Heart right ventricle (tissue), 16 donors: Measurements from ENCODE around the gene IP6K3. TPM values are rescaled to one million over a fixed set of nuclear protein-coding genes. Genes with fewer than 3 reads are reported as not detected.

ENCODE experiments used
- ATAC-seq, 8 donors: fragments of 200-7000 bp; cut with Tn5 transposase; one replicate each; pipeline ENCODE4 v1.9.1; 2020; ENCODE audit warnings: mild to moderate bottlenecking in 8 of 8, moderate library complexity in 8 of 8, moderate number of reproducible peaks in 1 of 8
- DNase-seq, 2 donors: peaks; one replicate each; pipeline ENCODE4 v3.0.0-alpha.2; 2020
- H3K27ac ChIP-seq, 10 donors: fragments of 200-600 bp; sonication (generic) in 2 of 10; one replicate each; pipeline versions ENCODE4 v1.5.0 to v1.8.0; 2020 to 2022; ENCODE audit warnings: mild to moderate bottlenecking in 3 of 10
- H3K27me3 ChIP-seq, 7 donors: fragments of 200-600 bp; one replicate each; pipeline ENCODE4 v1.8.0; 2021 to 2022; ENCODE audit warnings: mild to moderate bottlenecking in 2 of 7
- H3K36me3 ChIP-seq, 9 donors: fragments of 200-600 bp; sonication (generic) in 1 of 9; one replicate each; pipeline versions ENCODE4 v1.5.0 to v1.8.0; 2020 to 2022; ENCODE audit warnings: mild to moderate bottlenecking in 2 of 9
- H3K4me1 ChIP-seq, 9 donors: fragments of 200-600 bp; sonication (generic) in 1 of 9; one replicate each; pipeline versions ENCODE4 v1.5.0 to v1.8.0; 2020 to 2022; ENCODE audit warnings: mild to moderate bottlenecking in 4 of 9
- H3K4me3 ChIP-seq, 10 donors: fragments of 200-600 bp; sonication (generic) in 2 of 10; one replicate each; pipeline versions ENCODE4 v1.5.0 to v1.8.0; 2020 to 2022; ENCODE audit warnings: mild to moderate bottlenecking in 7 of 10, moderate library complexity in 2 of 10
- H3K9me3 ChIP-seq, 11 donors: fragments of 200-600 bp in 10 of 11; sonication (generic) in 2 of 11; one replicate each; pipeline versions ENCODE4 v1.5.0 to v1.8.0; 2013 to 2022; ENCODE audit warnings: mild to moderate bottlenecking in 2 of 11, control low read depth in 1 of 11, moderate library complexity in 1 of 11
- WGBS, 2 donors: extraction: QIAGEN DNeasy Blood & Tissue Kit; methylation state at CpG; one replicate each; pipeline ENCODE4 v1.1.7; 2013; ENCODE audit warnings: inconsistent platforms in 1 of 2; 5-methylcytosine and 5-hydroxymethylcytosine counted together
- intact Hi-C, 10 donors: fragments of 100-400 bp; cut with DNase I; formaldehyde crosslinking; loops; one replicate each; pipeline versions ENCODE4 v1.11.1 to v1.14.2; 2022
- polyA plus RNA-seq, 2 donors: library from polyadenylated mRNA; stranded (reverse); fragments of 200-250 nt; gene quantifications; one replicate each; pipeline ENCODE4 v1.2.3, GENCODE V29; 2013
- total RNA-seq, 10 donors: library from RNA; stranded (reverse); fragmentation: NEBNext Ultra II Directional in 3 of 10; extraction: Animal tissue kit (Norgen Biotek cat#: 25700) in 3 of 10; gene quantifications; one replicate each; pipeline versions ENCODE4 v1.2.1 to v1.2.4, GENCODE V29; 2021 to 2023
- TF ChIP-seq, protein P1 (sequence below), 9 donors: fragments of 200-600 bp; sonication (generic) in 2 of 9; IDR thresholded peaks; one replicate each; pipeline versions ENCODE4 v1.5.0 to v1.8.0; 2021 to 2022; ENCODE audit warnings: antibody characterized with exemption in 9 of 9, mild to moderate bottlenecking in 5 of 9, moderate library complexity in 1 of 9
- donor health status: Arrhythmogenic right ventricular cardiomyopathy.
- donor health status: ischemic (EF 13 %, LVEDD 7.1; RV severe dilation, severe dysfunction).
- donor health status: healthy with polysubstance abuse.
- donor health status: DM: no; HTN: yes; CAD: no.
- donor health status: DM: no; HTN: no; CAD: no.
- donor health status: ischemic (EF 25% LVEDD 6.9; RV normal size, moderate dysfunction).
- donor health status: ischemic (EF 25% LVEDD 5.7; RV mildly dilated, moderate dysfunction).
- donor health status: healthy.
- donor health status: DM: yes; HTN: yes; CAD: no.
- donor health status: Ischemic cardiomyopathy.
- donor health status: ischemic (EF 35%, LVEDD 5.7; RV mildly dilated, moderate dysfunction).
- donor health status: nonischemic (EF 11% LVEDD 7.7; RV severe dilation, severe dysfunction).
- donor health status: DM: yes; HTN: yes; CAD: no.
- donor health status: PGD.
- donor health status: ischemic (EF 29% LVEDD 5.4; RV normal size, mild dysfunction).
- donor health status: nonischemic (EF 23%, LVEDD 6.1; RV moderate dilation, normal function).

IP6K3 gene
- total and polyA plus RNA-seq, 12 donors: 15.9 to 55.7 (median 27.5) TPM

DNA sequence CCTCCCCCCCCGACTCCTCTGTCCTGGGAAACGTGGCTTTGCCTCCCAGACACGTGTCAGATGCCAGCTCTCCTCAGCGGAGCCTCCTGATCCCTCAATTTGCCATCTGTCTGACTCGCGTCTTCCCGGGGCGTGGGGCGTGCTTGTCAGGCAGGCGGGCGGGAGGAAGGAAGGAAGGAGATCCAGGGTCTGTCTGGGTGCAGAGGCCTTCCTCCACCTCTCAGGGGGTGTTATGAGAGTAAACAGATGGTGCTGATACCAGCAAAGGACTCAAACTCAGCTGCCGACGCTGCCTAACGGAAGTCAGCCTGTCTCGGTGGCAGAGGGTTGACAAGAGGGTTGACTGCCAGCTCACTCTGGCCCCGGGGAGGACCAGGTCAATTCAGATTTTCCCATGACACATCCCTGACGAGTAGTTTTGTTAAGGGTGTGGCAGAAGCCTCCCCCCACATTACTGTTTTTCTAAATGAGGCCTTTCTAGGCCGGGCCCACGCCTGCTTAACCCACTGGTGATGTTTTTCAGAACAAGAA, 52.2 kb downstream of the IP6K3 start:
- peak in 1 of 2 donors; percentile 14 for DNase-seq
- H3K9me3 ChIP-seq: no peaks in the 10 kb centered on the region
- H3K27me3 ChIP-seq: no peaks in the 10 kb centered on the region
- WGBS, 2 donors: 36 to 39% methylated on average over 19 of the region's 19 CpGs
- TF ChIP-seq, protein P1, sequence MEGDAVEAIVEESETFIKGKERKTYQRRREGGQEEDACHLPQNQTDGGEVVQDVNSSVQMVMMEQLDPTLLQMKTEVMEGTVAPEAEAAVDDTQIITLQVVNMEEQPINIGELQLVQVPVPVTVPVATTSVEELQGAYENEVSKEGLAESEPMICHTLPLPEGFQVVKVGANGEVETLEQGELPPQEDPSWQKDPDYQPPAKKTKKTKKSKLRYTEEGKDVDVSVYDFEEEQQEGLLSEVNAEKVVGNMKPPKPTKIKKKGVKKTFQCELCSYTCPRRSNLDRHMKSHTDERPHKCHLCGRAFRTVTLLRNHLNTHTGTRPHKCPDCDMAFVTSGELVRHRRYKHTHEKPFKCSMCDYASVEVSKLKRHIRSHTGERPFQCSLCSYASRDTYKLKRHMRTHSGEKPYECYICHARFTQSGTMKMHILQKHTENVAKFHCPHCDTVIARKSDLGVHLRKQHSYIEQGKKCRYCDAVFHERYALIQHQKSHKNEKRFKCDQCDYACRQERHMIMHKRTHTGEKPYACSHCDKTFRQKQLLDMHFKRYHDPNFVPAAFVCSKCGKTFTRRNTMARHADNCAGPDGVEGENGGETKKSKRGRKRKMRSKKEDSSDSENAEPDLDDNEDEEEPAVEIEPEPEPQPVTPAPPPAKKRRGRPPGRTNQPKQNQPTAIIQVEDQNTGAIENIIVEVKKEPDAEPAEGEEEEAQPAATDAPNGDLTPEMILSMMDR (IDR thresholded peaks at IDR 0.05): no peak
- H3K36me3 ChIP-seq: peaks cover 0 to 85% (median 4%) of the 10 kb centered on the region in 9 donors
- ATAC-seq: peak in 2 of 8 donors; percentile 5 to 6
- H3K4me3 ChIP-seq: no peak overlapping the region
- peak overlapping the region; percentile 11 to 88 (median 78) for H3K27ac ChIP-seq
- intact Hi-C loops: loop anchor here in 2 of 10 donors (10.0 kb wide), 2 partner anchors 260 to 490 kb away; partner anchors contain the start of genes HSD17B8 (in 1 of the 2), RING1 (in 1 of the 2), RXRB (in 1 of the 2) and SLC39A7 (in 1 of the 2)
- H3K4me1 ChIP-seq: peaks cover 56 to 93% (median 79%) of the 10 kb centered on the region in 9 donors

DNA sequence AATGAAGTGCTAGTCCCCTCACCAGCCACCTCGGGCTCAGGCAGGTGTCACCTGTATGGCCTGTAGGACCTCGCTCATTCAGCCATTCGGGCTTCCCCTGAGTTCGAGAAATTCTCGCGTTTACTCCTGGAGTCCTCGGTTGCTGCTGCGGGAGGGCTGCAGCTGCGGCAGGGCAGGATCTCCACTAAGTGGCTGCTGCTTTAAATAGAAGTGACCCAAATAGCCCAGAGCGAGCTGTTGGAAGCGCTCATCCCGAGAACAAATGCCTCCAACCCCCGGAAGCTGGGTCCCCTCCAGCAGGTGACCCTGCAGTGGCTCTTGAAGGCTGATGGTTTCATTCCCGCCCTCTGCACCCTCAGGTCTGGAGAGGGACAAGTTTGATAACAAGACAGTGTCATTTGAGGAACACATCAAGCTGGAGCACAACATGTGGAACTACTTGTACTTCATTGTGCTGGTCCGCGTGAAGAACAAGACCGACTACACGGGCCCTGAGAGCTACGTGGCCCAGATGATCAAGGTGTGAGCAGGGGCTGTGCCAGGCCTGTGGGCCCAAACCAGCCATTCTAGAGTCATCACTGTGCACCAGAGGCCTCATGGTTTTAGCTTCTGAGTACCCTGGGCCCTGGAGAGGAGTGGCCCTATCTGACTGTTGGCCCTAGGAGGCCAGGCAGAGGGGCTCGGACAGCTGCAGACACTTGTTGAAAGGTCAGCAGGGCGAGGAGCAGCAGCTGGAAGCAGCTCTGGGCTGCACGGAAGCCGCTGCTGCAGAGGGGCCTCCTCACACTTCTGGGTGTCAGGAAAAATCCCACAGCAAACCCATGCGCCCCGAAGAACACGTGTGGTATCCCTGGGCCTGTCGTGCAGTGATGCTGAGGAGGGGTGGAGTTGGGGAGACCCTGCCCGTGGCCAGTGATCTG, 53.3 kb downstream of the IP6K3 start:
- no peaks in the 10 kb centered on the region for H3K27me3 ChIP-seq
- peak overlapping the region in 1 of 10 donors; percentile 10 for H3K4me3 ChIP-seq
- ATAC-seq (peak; percentile 43 to 74 (median 55)), DNase-seq (peak; percentile 39 to 50)
- peaks cover 56 to 83% (median 71%) of the 10 kb centered on the region in 9 donors for H3K4me1 ChIP-seq
- TF ChIP-seq, protein P1 (IDR thresholded peaks at IDR 0.05): no peak
- peaks cover 0 to 89% (median 4%) of the 10 kb centered on the region in 9 donors for H3K36me3 ChIP-seq
- WGBS, 2 donors: 36 to 48% methylated on average over 28 of the region's 28 CpGs
- intact Hi-C loops: loop anchor here in 3 of 10 donors (1.0 to 10.0 kb wide), 3 partner anchors 17 to 489 kb away; partner anchors contain the start of genes HSD17B8 (in 1 of the 3), RING1 (in 1 of the 3), RXRB (in 1 of the 3) and SLC39A7 (in 1 of the 3)
- no peaks in the 10 kb centered on the region for H3K9me3 ChIP-seq
- peak overlapping the region; percentile 49 to 88 (median 79) for H3K27ac ChIP-seq

DNA sequence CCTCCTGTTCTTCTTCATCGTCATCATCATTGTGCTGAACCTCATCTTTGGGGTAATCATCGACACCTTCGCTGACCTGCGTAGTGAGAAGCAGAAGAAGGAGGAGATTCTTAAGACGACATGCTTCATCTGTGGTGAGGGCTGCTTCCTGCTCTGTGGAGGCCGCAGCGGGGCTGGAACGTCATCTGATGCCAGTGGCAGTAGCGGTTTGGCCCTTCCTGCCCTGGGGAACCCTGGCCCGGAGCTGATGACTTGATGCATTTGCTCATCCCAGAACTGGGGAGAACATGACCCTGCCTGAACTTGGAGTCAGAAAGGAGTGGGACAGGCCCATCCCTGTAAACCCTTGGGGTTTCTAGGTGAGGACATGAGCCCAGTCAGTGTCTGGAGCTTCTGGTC, 53.9 kb downstream of the IP6K3 start:
- Histone ChIP-seq H3K4me3 (peak overlapping the region in 1 of 10 donors; percentile 10), H3K4me1 (peaks cover 54 to 77% (median 66%) of the 10 kb centered on the region in 9 donors), H3K27me3 (no peaks in the 10 kb centered on the region), H3K27ac (peak overlapping the region; percentile 49 to 88 (median 79)), H3K9me3 (no peaks in the 10 kb centered on the region), H3K36me3 (peaks cover 0 to 89% (median 4%) of the 10 kb centered on the region in 9 donors)
- peak in 5 of 8 donors; percentile 3 to 29 (median 15) for ATAC-seq
- 53 to 63% methylated on average over 10 of the region's 10 CpGs for whole genome bisulfite sequencing, 2 donors
- intact Hi-C loops: loop anchor here in 3 of 10 donors (1.0 to 10.0 kb wide), 3 partner anchors 16 to 488 kb away; partner anchors contain the start of genes HSD17B8 (in 1 of the 3), RING1 (in 1 of the 3), RXRB (in 1 of the 3) and SLC39A7 (in 1 of the 3)
- TF ChIP-seq, protein P1 (IDR thresholded peaks at IDR 0.05): no peak
- DNase-seq: peak; percentile 38 to 40
